ENCODE data around the gene FAM167B. TPM values are rescaled to one million over a fixed set of nuclear protein-coding genes. Genes with fewer than 3 reads are reported as not detected.

FAM167B gene
- total and polyA plus RNA-seq, 3 experiments from 2014 or later: 0.33 to 0.63 TPM; not detected in 1

GRCh38 chr1:32241001-32241763 is 5.8 kb upstream of the FAM167B start:
- Histone ChIP-seq H3K27me3 (ENCODE audit: insufficient read depth, low read length, poor library complexity, severe bottlenecking) (no peaks in the 10 kb centered on the region), H3K36me3 (ENCODE audit: insufficient read depth, low read length) (no peaks in the 10 kb centered on the region), H3K4me3 (ENCODE audit: low read length) (peak overlapping the region; percentile 96), H3K4me1 (ENCODE audit: insufficient read depth, low read length) (peaks cover 16% of the 10 kb centered on the region), H3K27ac (ENCODE audit: low read depth, low read length) (peak overlapping the region; percentile 24), H3K9me3 (ENCODE audit: low read length) (no peaks in the 10 kb centered on the region)
- Mint-ChIP-seq H3K4me3 (peak overlapping the region; percentile 89 to 94 (median 92)), H3K36me3 (peaks cover 0 to 2% (median 0%) of the 10 kb centered on the region in 3 donors), H3K27ac (peak overlapping the region; percentile 56 to 95 (median 76)), H3K9me3 (no peaks in the 10 kb centered on the region), H3K4me1 (peaks cover 5 to 32% (median 6%) of the 10 kb centered on the region in 3 donors), H3K27me3 (no peaks in the 10 kb centered on the region)
- peak in 1 of 5 donors; percentile 63 for DNase-seq
- ChIA-PET CTCF (interaction anchor here (0.7 to 7.2 kb wide), 33 partner anchors 8 to 136 kb away, joined by 3 to 77 read pairs (median 4); partner anchors contain the start of genes CCDC28B, FAM167B, HDAC1 and IQCC), POLR2A (interaction anchor here (0.5 to 2.6 kb wide), 15 partner anchors 10 to 238 kb away, joined by 3 to 31 read pairs (median 4); partner anchors contain the start of genes BSDC1, HDAC1, LCK and MARCKSL1)

GRCh38 chr1:32242341-32242851 is 4.6 kb upstream of the FAM167B start:
- CTCF ChIA-PET: interaction anchor here (1.0 to 2.7 kb wide), 5 partner anchors 19 to 78 kb away, joined by 3 to 9 read pairs (median 4); no protein-coding TSS in a partner anchor
- no peaks in the 10 kb centered on the region for H3K9me3 ChIP-seq (ENCODE audit: low read length)
- no peak overlapping the region for H3K4me3 ChIP-seq (ENCODE audit: low read length)
- no peaks in the 10 kb centered on the region for H3K27me3 Mint-ChIP-seq
- H3K27ac ChIP-seq (ENCODE audit: low read depth, low read length): no peak overlapping the region
- no peak for DNase-seq
- H3K4me3 Mint-ChIP-seq: peak overlapping the region in 5 of 7 donors; percentile 1 to 51 (median 48)
- peaks cover 0 to 2% (median 0%) of the 10 kb centered on the region in 3 donors for H3K36me3 Mint-ChIP-seq
- H3K27ac Mint-ChIP-seq: peak overlapping the region in 6 of 8 donors; percentile 27 to 83 (median 54)
- peaks cover 28% of the 10 kb centered on the region for H3K4me1 ChIP-seq (ENCODE audit: insufficient read depth, low read length)
- H3K4me1 Mint-ChIP-seq: peaks cover 6 to 44% (median 11%) of the 10 kb centered on the region in 3 donors
- H3K27me3 ChIP-seq (ENCODE audit: insufficient read depth, low read length, poor library complexity, severe bottlenecking): no peaks in the 10 kb centered on the region
- H3K36me3 ChIP-seq (ENCODE audit: insufficient read depth, low read length): no peaks in the 10 kb centered on the region
- POLR2A ChIA-PET: interaction anchor here (0.7 to 0.9 kb wide), 2 partner anchors 50 to 363 kb away, joined by 3 to 16 read pairs; partner anchors contain the start of gene HDAC1
- H3K9me3 Mint-ChIP-seq: no peaks in the 10 kb centered on the region

GRCh38 chr1:32247452-32247851 is 430 bp downstream of the FAM167B start:
- ChIA-PET POLR2A (interaction anchor here (1.8 to 2.3 kb wide), 2 partner anchors 26 to 44 kb away, joined by 11 to 14 read pairs; partner anchors contain the start of gene HDAC1), CTCF (interaction anchor here (0.9 to 13.4 kb wide), 17 partner anchors 9 to 108 kb away, joined by 3 to 181 read pairs (median 6); partner anchors contain the start of genes HDAC1 and IQCC)
- H3K4me1 Mint-ChIP-seq: peaks cover 32 to 52% (median 37%) of the 10 kb centered on the region in 3 donors
- no peak for DNase-seq
- peak overlapping the region; percentile 60 for H3K4me3 ChIP-seq (ENCODE audit: low read length)
- H3K36me3 Mint-ChIP-seq: peaks cover under 1 to 20% (median 5%) of the 10 kb centered on the region in 3 donors
- no peaks in the 10 kb centered on the region for H3K9me3 Mint-ChIP-seq
- H3K27me3 ChIP-seq (ENCODE audit: insufficient read depth, low read length, poor library complexity, severe bottlenecking): no peaks in the 10 kb centered on the region
- peak overlapping the region in 4 of 7 donors; percentile 50 to 81 (median 74) for H3K4me3 Mint-ChIP-seq
- H3K9me3 ChIP-seq (ENCODE audit: low read length): no peaks in the 10 kb centered on the region
- H3K27me3 Mint-ChIP-seq: peaks cover 0 to 4% of the 10 kb centered on the region in 2 donors
- peak overlapping the region; percentile 72 to 100 (median 96) for H3K27ac Mint-ChIP-seq
- no peak overlapping the region for H3K27ac ChIP-seq (ENCODE audit: low read depth, low read length)
- H3K4me1 ChIP-seq (ENCODE audit: insufficient read depth, low read length): peaks cover 48% of the 10 kb centered on the region
- no peaks in the 10 kb centered on the region for H3K36me3 ChIP-seq (ENCODE audit: insufficient read depth, low read length)

- peak overlapping the region; percentile 60 for H3K4me3 ChIP-seq (ENCODE audit: low read length)
- H3K27me3 ChIP-seq (ENCODE audit: insufficient read depth, low read length, poor library complexity, severe bottlenecking): no peaks in the 10 kb centered on the region
- H3K36me3 ChIP-seq (ENCODE audit: insufficient read depth, low read length): no peaks in the 10 kb centered on the region
- Mint-ChIP-seq H3K27ac (peak overlapping the region; percentile 72 to 100 (median 98)), H3K36me3 (peaks cover 4 to 27% (median 10%) of the 10 kb centered on the region in 3 donors), H3K27me3 (peaks cover 0 to 4% of the 10 kb centered on the region in 2 donors), H3K9me3 (no peaks in the 10 kb centered on the region), H3K4me1 (peaks cover 36 to 48% (median 40%) of the 10 kb centered on the region in 3 donors), H3K4me3 (peak overlapping the region; percentile 62 to 99 (median 85))
- H3K9me3 ChIP-seq (ENCODE audit: low read length): no peaks in the 10 kb centered on the region
- ChIA-PET CTCF (interaction anchor here (0.6 to 13.4 kb wide), 39 partner anchors 10 to 191 kb away, joined by 3 to 181 read pairs (median 5); partner anchors contain the start of genes BSDC1, CCDC28B, EIF3I and HDAC1), POLR2A (interaction anchor here (0.6 to 2.5 kb wide), 13 partner anchors 8 to 88 kb away, joined by 3 to 17 read pairs (median 4); partner anchors contain the start of genes HDAC1, MARCKSL1 and TXLNA)
- DNase-seq: peak; percentile 65 to 84 (median 68)
- no peak overlapping the region for H3K27ac ChIP-seq (ENCODE audit: low read depth, low read length)
- peaks cover 48% of the 10 kb centered on the region for H3K4me1 ChIP-seq (ENCODE audit: insufficient read depth, low read length)
Measured at GRCh38 chr1:32247983-32248889, 1.2 kb downstream of the FAM167B start.

GRCh38 chr1:32249831-32250525 is 3.0 kb downstream of the FAM167B start:
- Histone ChIP-seq H3K9me3 (ENCODE audit: low read length) (no peaks in the 10 kb centered on the region), H3K27me3 (ENCODE audit: insufficient read depth, low read length, poor library complexity, severe bottlenecking) (no peaks in the 10 kb centered on the region), H3K4me3 (ENCODE audit: low read length) (peak overlapping the region; percentile 91), H3K36me3 (ENCODE audit: insufficient read depth, low read length) (no peaks in the 10 kb centered on the region), H3K4me1 (ENCODE audit: insufficient read depth, low read length) (peaks cover 49% of the 10 kb centered on the region), H3K27ac (ENCODE audit: low read depth, low read length) (peak overlapping the region; percentile 85)
- H3K9me3 Mint-ChIP-seq: no peaks in the 10 kb centered on the region
- peak; percentile 73 to 92 (median 89) for DNase-seq
- H3K4me1 Mint-ChIP-seq: peaks cover 44 to 59% (median 45%) of the 10 kb centered on the region in 3 donors
- H3K36me3 Mint-ChIP-seq: peaks cover 9 to 39% (median 12%) of the 10 kb centered on the region in 3 donors
- peaks cover 0 to 4% of the 10 kb centered on the region in 2 donors for H3K27me3 Mint-ChIP-seq
- ChIA-PET POLR2A (interaction anchor here (0.6 to 3.1 kb wide), 16 partner anchors 9 to 312 kb away, joined by 3 to 31 read pairs (median 6); partner anchors contain the start of genes BSDC1, HDAC1, KPNA6 and MARCKSL1), CTCF (interaction anchor here (0.8 to 13.4 kb wide), 14 partner anchors 12 to 101 kb away, joined by 3 to 181 read pairs (median 6); partner anchors contain the start of gene HDAC1)
- peak overlapping the region; percentile 96 to 100 (median 99) for H3K27ac Mint-ChIP-seq
- H3K4me3 Mint-ChIP-seq: peak overlapping the region; percentile 92 to 100 (median 98)

GRCh38 chr1:32250893-32251716 is 4.1 kb downstream of the FAM167B start, which contains the start of gene LCK:
TSS of gene LCK (plus strand) at chr1:32251265. CDS start at chr1:32274330, 23,065 bp downstream.
- Mint-ChIP-seq H3K9me3 (no peaks in the 10 kb centered on the region), H3K27me3 (peaks cover 0 to 4% of the 10 kb centered on the region in 2 donors), H3K4me1 (peaks cover 52 to 69% (median 53%) of the 10 kb centered on the region in 3 donors), H3K4me3 (peak within 1 kb of the TSS; percentile 92 to 100 (median 98)), H3K36me3 (peaks cover 9 to 45% (median 12%) of the 10 kb centered on the region in 3 donors), H3K27ac (peak within 1 kb of the TSS; percentile 96 to 100 (median 99))
- H3K4me3 ChIP-seq (ENCODE audit: low read length): peak within 1 kb of the TSS; percentile 91
- peak within 1 kb of the TSS; percentile 85 for H3K27ac ChIP-seq (ENCODE audit: low read depth, low read length)
- H3K9me3 ChIP-seq (ENCODE audit: low read length): no peaks in the 10 kb centered on the region
- ChIA-PET POLR2A (interaction anchor here (0.6 to 3.1 kb wide), 11 partner anchors 9 to 325 kb away, joined by 3 to 31 read pairs (median 5); partner anchors contain the start of genes HDAC1 and KPNA6), CTCF (interaction anchor here (0.8 to 13.4 kb wide), 8 partner anchors 13 to 112 kb away, joined by 3 to 181 read pairs (median 14); partner anchors contain the start of gene HDAC1)
- no peaks in the 10 kb centered on the region for H3K36me3 ChIP-seq (ENCODE audit: insufficient read depth, low read length)
- DNase-seq: peak in 4 of 5 donors; percentile 50 to 76 (median 70)
- H3K4me1 ChIP-seq (ENCODE audit: insufficient read depth, low read length): peaks cover 53% of the 10 kb centered on the region
- no peaks in the 10 kb centered on the region for H3K27me3 ChIP-seq (ENCODE audit: insufficient read depth, low read length, poor library complexity, severe bottlenecking)

Measured in CD8-positive, alpha-beta memory T cell (primary cell).